C4-2B (cell line): ENCODE measurements around the gene EIF4H.

ENCODE experiments used
- CTCF ChIP-seq: fragments of 450-650 bp; conservative IDR thresholded peaks from 2 replicates; pipeline ENCODE4 v1.5.1; 2017; ENCODE audit warnings: mild to moderate bottlenecking
- ZFX ChIP-seq: fragments of 450-650 bp; IDR thresholded peaks from 2 replicates; pipeline ENCODE4 v1.6.1; 2017

- TF ChIP-seq CTCF = no peak
- TF ChIP-seq ZFX = no peak
Measured at GRCh38 chr7:74185016-74185415, 10.9 kb downstream of the EIF4H start.
